22Rv1 (cell line): ENCODE data around the gene RBBP8NL.

ENCODE experiments used
- H3K27ac ChIP-seq: fragments of 450-650 bp; 2 replicates; pipeline ENCODE4 v1.5.1; 2017
- CTCF ChIP-seq: fragments of 450-650 bp; IDR thresholded peaks from 2 replicates; pipeline ENCODE4 v1.5.1; 2017; ENCODE audit warnings: mild to moderate bottlenecking
- ZFX ChIP-seq: fragments of 450-650 bp; IDR thresholded peaks from 2 replicates; pipeline ENCODE4 v1.6.1; 2017; ENCODE audit warnings: antibody characterized with exemption, borderline replicate concordance

Gene RBBP8NL

GRCh38 chr20:62419759-62420158 is 7.6 kb downstream of the RBBP8NL start:
- TF ChIP-seq CTCF, result no peak
- TF ChIP-seq ZFX, result no peak
- no peak overlapping the region for H3K27ac ChIP-seq

GRCh38 chr20:62418709-62419487 is 8.4 kb downstream of the RBBP8NL start:
- no peak overlapping the region for H3K27ac ChIP-seq
- TF ChIP-seq ZFX (no peak), CTCF (no peak)

DNA sequence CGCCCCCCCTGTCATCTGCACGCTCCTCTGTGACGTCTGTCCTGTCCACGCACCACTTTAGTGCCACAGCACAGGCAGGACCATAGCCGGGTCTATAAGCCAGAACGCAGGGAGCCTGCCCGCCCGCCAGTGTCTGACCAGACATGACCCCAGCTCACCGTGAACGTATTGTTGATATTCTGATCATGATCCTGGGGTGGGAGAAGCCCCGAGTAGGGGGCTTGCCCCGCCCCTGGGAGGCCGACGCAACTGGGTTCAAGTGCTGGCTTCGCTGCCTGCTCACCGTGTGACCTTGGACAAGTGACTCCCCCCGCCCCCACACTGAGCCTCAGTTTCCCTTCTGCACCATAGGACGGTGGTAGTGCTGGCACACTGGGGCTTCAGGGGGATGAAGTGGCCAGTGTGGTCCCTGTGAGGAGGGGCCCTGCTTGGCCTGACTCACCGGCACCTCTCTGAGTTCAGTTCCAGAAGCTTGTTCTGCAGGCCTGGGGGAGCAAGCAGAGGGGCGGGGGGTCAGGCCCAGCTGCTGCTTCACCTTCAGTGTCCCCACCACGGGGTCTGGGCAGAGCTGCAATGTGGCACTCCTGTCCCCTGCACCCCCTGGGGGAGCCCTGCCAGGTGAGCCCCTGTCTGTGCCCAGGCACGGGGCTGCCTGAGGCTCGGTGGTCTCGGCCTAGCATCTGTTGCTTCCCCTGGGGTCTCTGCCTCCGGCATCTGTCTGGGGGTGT is 9.2 kb downstream of the RBBP8NL start:
- TF ChIP-seq CTCF (no peak), ZFX (no peak)
- H3K27ac ChIP-seq, result no peak overlapping the region

DNA sequence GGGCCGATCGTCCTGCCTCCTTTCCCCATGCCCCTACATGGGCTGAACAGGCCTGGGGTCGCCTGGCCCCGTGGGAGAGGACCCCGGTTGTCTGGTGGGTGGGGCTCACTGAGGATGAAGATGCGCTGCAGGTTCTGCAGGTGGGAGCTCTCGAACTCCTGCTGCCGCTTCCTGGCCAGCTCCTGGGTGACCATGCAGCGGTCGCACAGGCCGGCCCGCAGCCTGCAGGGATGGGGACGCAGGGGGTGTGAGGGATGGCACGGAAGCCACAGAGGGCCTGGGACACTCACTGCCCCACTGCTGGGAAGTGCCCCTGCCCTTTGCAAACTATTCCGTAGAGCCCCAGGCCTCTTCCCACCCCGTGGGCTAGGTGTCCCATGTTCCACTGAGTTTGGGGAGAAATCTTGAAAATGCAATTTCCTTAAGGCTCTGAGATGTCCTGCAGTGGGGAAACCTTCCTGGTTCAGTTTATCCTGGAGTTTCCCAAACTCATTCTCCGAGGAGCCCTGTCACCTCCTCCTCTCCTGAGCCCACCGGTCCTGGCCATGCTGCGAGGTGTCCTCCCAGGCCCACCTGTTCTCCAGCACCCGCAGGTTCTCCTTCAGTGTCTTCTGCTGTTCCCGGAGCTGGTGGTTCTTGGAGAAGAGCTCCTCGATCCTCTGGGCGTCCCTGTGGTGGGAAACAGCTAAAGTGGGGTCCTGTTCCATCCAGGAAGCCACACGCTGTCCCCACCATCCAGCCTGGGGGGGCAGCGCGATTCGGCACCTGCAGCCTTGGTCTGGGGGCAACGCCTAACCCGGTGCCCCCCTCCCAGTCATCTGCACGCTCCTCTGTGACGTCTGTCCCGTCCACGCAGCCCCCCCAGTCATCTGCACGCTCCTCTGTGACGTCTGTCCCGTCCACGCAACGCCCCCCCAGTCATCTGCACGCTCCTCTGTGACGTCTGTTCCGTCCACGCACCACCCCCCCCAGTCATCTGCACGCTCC is 10.4 kb downstream of the RBBP8NL start:
- TF ChIP-seq ZFX (no peak), CTCF (no peak)

DNA sequence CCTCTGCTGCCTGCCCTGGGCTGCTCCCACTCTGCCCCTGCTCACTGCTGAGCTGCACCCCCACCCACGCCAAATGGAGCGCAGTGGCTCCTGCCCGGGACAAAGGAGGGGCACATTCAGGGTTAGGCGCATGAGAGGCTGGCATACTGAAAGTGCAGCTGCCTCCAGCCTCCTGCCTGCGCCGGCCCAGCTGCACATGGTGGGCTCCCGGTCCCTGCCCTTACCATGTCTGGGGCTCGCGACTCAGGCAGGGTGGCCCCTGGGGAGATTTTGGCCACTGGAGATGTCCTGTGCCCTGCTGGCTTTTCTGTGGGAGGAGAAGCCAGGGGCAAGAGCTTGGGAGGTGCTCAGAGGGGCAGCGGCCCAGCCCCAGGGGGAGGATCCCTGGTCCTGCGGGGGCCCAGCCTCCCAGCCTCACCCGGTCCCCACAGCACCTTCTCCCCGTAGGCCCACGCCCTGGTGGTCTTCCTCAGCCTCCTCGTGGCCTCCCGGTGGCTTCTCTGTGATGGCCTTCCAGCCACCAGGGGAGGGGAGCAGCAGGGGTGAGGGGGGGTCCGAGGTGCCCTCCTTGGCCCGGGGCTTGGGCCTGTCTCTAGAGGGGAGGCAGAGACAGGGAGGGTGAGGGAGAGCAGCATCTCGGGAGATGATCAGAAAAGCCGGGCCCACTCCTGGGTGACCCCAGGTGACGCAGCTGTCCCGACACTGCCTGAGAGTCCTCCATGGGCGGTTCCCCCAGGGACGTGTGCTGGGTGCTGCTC is 11.8 kb downstream of the RBBP8NL start:
- TF ChIP-seq CTCF, result no peak
- no peak overlapping the region for H3K27ac ChIP-seq

More for the DNA sequence above, 10.4 kb downstream of the RBBP8NL start:
- no peak overlapping the region for H3K27ac ChIP-seq

GRCh38 chr20:62413896-62414481 is 13.3 kb downstream of the RBBP8NL start:
- H3K27ac ChIP-seq, result no peak overlapping the region

More at GRCh38 chr20:62413896-62414481, 13.3 kb downstream of the RBBP8NL start:
- TF ChIP-seq ZFX, result no peak
- TF ChIP-seq CTCF, result peak; percentile 28
